Astrocyte (in vitro differentiated cells and primary cell): ENCODE measurements around the gene TBX21. TPM values are rescaled to one million over a fixed set of nuclear protein-coding genes. Genes with fewer than 3 reads are reported as not detected.

ENCODE experiments used
- DNase-seq: peaks from one replicate; pipeline ENCODE4 v3.0.0-alpha.2; 2010; ENCODE audit warnings: low read depth
- FAIRE-seq: peaks from 2 replicates; lab custom pipeline; 2011; peaks lifted over from hg19 to GRCh38; lab: Jason Lieb, UNC
- H2AFZ ChIP-seq: 2 replicates; pipeline ENCODE4 v1.6.0; 2012; ENCODE audit warnings: low read depth, low read length, inconsistent platforms
- H3K27ac ChIP-seq: 2 replicates; pipeline ENCODE4 v1.5.1; 2011; ENCODE audit warnings: low read depth, low read length, inconsistent platforms
- H3K27me3 ChIP-seq: 2 replicates; pipeline ENCODE4 v1.6.0; 2011; ENCODE audit warnings: low read length, inconsistent platforms; ENCODE audit not compliant: insufficient read depth
- H3K36me3 ChIP-seq: 2 replicates; pipeline ENCODE4 v1.5.1; 2011; ENCODE audit warnings: low read length, inconsistent platforms; ENCODE audit not compliant: insufficient read depth
- H3K4me1 ChIP-seq: 2 replicates; pipeline ENCODE4 v1.5.1; 2011; ENCODE audit warnings: low read length, inconsistent platforms; ENCODE audit not compliant: insufficient read depth
- H3K4me2 ChIP-seq: 2 replicates; pipeline ENCODE4 v1.6.0; 2012; ENCODE audit warnings: low read length, inconsistent platforms
- H3K4me3 ChIP-seq: 2 replicates; pipeline ENCODE4 v1.5.1; 2011; ENCODE audit warnings: low read depth, mild to moderate bottlenecking, low read length, inconsistent platforms; ENCODE audit not compliant: insufficient read depth
- H3K79me2 ChIP-seq: 2 replicates; pipeline ENCODE4 v1.6.0; 2012; ENCODE audit warnings: mild to moderate bottlenecking, low read length, inconsistent platforms; ENCODE audit not compliant: insufficient read depth
- H3K9ac ChIP-seq: 2 replicates; pipeline ENCODE4 v1.6.0; 2012; ENCODE audit warnings: mild to moderate bottlenecking, low read length, inconsistent platforms
- H3K9me3 ChIP-seq: 2 replicates; pipeline ENCODE4 v1.5.1; 2012; ENCODE audit warnings: low read depth, mild to moderate bottlenecking, low read length, inconsistent platforms; ENCODE audit not compliant: insufficient read depth
- H4K20me1 ChIP-seq: 2 replicates; pipeline ENCODE4 v1.6.0; 2012; ENCODE audit warnings: low read length, inconsistent platforms; ENCODE audit not compliant: insufficient read depth
- H3K27ac Mint-ChIP-seq: one replicate; pipeline ENCODE4 v1.8.0; 2021; ENCODE audit warnings: mild to moderate bottlenecking, mixed read lengths; ENCODE audit not compliant: unreplicated experiment
- H3K27me3 Mint-ChIP-seq: one replicate; pipeline ENCODE4 v1.8.0; 2021; ENCODE audit warnings: low read depth, mixed read lengths; ENCODE audit not compliant: unreplicated experiment
- H3K36me3 Mint-ChIP-seq: one replicate; pipeline ENCODE4 v1.8.0; 2021; ENCODE audit warnings: low read depth, mixed read lengths; ENCODE audit not compliant: unreplicated experiment
- H3K4me1 Mint-ChIP-seq: one replicate; pipeline ENCODE4 v1.8.0; 2021; ENCODE audit warnings: low read depth, mixed read lengths; ENCODE audit not compliant: unreplicated experiment
- H3K4me3 Mint-ChIP-seq: one replicate; pipeline ENCODE4 v1.8.0; 2021; ENCODE audit warnings: mild to moderate bottlenecking, moderate library complexity, mixed read lengths; ENCODE audit not compliant: unreplicated experiment
- H3K9me3 Mint-ChIP-seq: one replicate; pipeline ENCODE4 v1.8.0; 2021; ENCODE audit warnings: mild to moderate bottlenecking, mixed read lengths; ENCODE audit not compliant: unreplicated experiment
- EZH2 ChIP-seq: IDR thresholded peaks from 2 replicates; pipeline ENCODE4 v1.6.1; 2012; ENCODE audit warnings: mild to moderate bottlenecking, low read length, inconsistent platforms; ENCODE audit not compliant: insufficient read depth
- total RNA-seq: library from RNA; stranded (reverse); gene quantifications from 2 replicates; pipeline ENCODE4 v1.2.1, GENCODE V29; 2021
- TF ChIP-seq, protein P1 (sequence below): IDR thresholded peaks from 2 replicates; pipeline ENCODE4 v1.5.1; 2011; ENCODE audit warnings: low read depth, mild to moderate bottlenecking, inconsistent platforms, low read length, moderate library complexity; ENCODE audit not compliant: insufficient read depth

TBX21 gene
- total RNA-seq, 1 donor from 2014 or later: not detected

- Mint-ChIP-seq H3K4me3 (no peak overlapping the region), H3K9me3 (no peaks in the 10 kb centered on the region), H3K27ac (no peak overlapping the region), H3K36me3 (peaks cover 25% of the 10 kb centered on the region), H3K4me1 (peaks cover 2% of the 10 kb centered on the region), H3K27me3 (peaks cover 54% of the 10 kb centered on the region)
- H2AFZ ChIP-seq: no peak overlapping the region
- TF ChIP-seq, protein P1, sequence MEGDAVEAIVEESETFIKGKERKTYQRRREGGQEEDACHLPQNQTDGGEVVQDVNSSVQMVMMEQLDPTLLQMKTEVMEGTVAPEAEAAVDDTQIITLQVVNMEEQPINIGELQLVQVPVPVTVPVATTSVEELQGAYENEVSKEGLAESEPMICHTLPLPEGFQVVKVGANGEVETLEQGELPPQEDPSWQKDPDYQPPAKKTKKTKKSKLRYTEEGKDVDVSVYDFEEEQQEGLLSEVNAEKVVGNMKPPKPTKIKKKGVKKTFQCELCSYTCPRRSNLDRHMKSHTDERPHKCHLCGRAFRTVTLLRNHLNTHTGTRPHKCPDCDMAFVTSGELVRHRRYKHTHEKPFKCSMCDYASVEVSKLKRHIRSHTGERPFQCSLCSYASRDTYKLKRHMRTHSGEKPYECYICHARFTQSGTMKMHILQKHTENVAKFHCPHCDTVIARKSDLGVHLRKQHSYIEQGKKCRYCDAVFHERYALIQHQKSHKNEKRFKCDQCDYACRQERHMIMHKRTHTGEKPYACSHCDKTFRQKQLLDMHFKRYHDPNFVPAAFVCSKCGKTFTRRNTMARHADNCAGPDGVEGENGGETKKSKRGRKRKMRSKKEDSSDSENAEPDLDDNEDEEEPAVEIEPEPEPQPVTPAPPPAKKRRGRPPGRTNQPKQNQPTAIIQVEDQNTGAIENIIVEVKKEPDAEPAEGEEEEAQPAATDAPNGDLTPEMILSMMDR: no peak
- no peak for TF ChIP-seq EZH2
- H3K9ac ChIP-seq: no peak overlapping the region
- FAIRE-seq: no peak
- no peak for DNase-seq
- no peak overlapping the region for H3K4me3 ChIP-seq
- H3K36me3 ChIP-seq: no peaks in the 10 kb centered on the region
- no peaks in the 10 kb centered on the region for H3K9me3 ChIP-seq
- H3K4me1 ChIP-seq: peaks cover 4% of the 10 kb centered on the region
- H4K20me1 ChIP-seq: peaks cover 31% of the 10 kb centered on the region
- H3K27me3 ChIP-seq: peaks cover 66% of the 10 kb centered on the region
- no peak overlapping the region for H3K27ac ChIP-seq
- H3K79me2 ChIP-seq: no peaks in the 10 kb centered on the region
- no peak overlapping the region for H3K4me2 ChIP-seq
Measured at GRCh38 chr17:47712330-47713023, 20.6 kb upstream of the TBX21 start.

- Histone ChIP-seq H3K9ac (no peak overlapping the region), H3K4me3 (no peak overlapping the region), H2AFZ (no peak overlapping the region), H3K9me3 (no peaks in the 10 kb centered on the region), H3K27me3 (peaks cover 73% of the 10 kb centered on the region), H3K4me2 (no peak overlapping the region), H3K4me1 (peaks cover 20% of the 10 kb centered on the region), H3K79me2 (no peaks in the 10 kb centered on the region), H4K20me1 (peaks cover 37% of the 10 kb centered on the region), H3K27ac (no peak overlapping the region), H3K36me3 (no peaks in the 10 kb centered on the region)
- no peak overlapping the region for H3K27ac Mint-ChIP-seq
- DNase-seq (no peak), FAIRE-seq (no peak)
- peaks cover 59% of the 10 kb centered on the region for H3K27me3 Mint-ChIP-seq
- TF ChIP-seq, protein P1: no peak
- no peak for TF ChIP-seq EZH2
- H3K4me3 Mint-ChIP-seq: no peak overlapping the region
- peaks cover 18% of the 10 kb centered on the region for H3K4me1 Mint-ChIP-seq
- peaks cover 25% of the 10 kb centered on the region for H3K36me3 Mint-ChIP-seq
- no peaks in the 10 kb centered on the region for H3K9me3 Mint-ChIP-seq
Measured at GRCh38 chr17:47713980-47714700, 18.9 kb upstream of the TBX21 start.
